ENCODE measurements around the gene CFAP46.

- TF ChIP-seq CTCF (IDR thresholded peaks at IDR 0.05) (no peak), POLR2A (IDR thresholded peaks at IDR 0.05) (no peak)
These were observed 104.5 kb downstream of the CFAP46 start for GRCh38 chr10:132837905-132838304.

Measured in adrenal gland (tissue), 5 donors.